DOHH2 (cell line): Measurements from ENCODE around the gene TMEM31.

Experiments
- H3F3A ChIP-seq: fragments of 200-600 bp; sonication (generic), shearing (Covaris generic); 2 replicates; pipeline ENCODE4 v1.6.0; 2016; ENCODE audit warnings: antibody characterized with exemption, mild to moderate bottlenecking; ENCODE audit not compliant: control insufficient read depth, insufficient read depth
- H3K27ac ChIP-seq: fragments of 200-600 bp; sonication (generic); 2 replicates; pipeline ENCODE4 v1.5.1; 2014; ENCODE audit warnings: low read depth, mild to moderate bottlenecking, low read length, moderate library complexity
- H3K27me3 ChIP-seq: fragments of 200-600 bp; sonication (generic); 2 replicates; pipeline ENCODE4 v1.6.1; 2014; ENCODE audit warnings: mild to moderate bottlenecking, low read length, mixed read lengths; ENCODE audit not compliant: control insufficient read depth
- H3K36me3 ChIP-seq: fragments of 200-600 bp; sonication (generic); 2 replicates; pipeline ENCODE4 v1.6.1; 2014; ENCODE audit warnings: mild to moderate bottlenecking, low read length, moderate library complexity, mixed read lengths; ENCODE audit not compliant: control insufficient read depth
- H3K4me1 ChIP-seq: fragments of 200-600 bp; sonication (generic); 2 replicates; pipeline ENCODE4 v1.6.1; 2014; ENCODE audit warnings: mild to moderate bottlenecking, low read length, mixed read lengths; ENCODE audit not compliant: control insufficient read depth
- H3K4me2 ChIP-seq: fragments of 200-600 bp; sonication (generic); 2 replicates; pipeline ENCODE4 v1.6.0; 2014; ENCODE audit warnings: mild to moderate bottlenecking, low read length, moderate library complexity
- H3K4me3 ChIP-seq: fragments of 200-600 bp; sonication (generic); 2 replicates; pipeline ENCODE4 v1.5.1; 2014; ENCODE audit warnings: mild to moderate bottlenecking, low read length, mixed read lengths
- H3K79me2 ChIP-seq: fragments of 200-600 bp; sonication (generic); 2 replicates; pipeline ENCODE4 v1.6.1; 2014; ENCODE audit warnings: mild to moderate bottlenecking, low read length, mixed read lengths; ENCODE audit not compliant: control insufficient read depth
- H3K9me2 ChIP-seq: fragments of 200-600 bp; sonication (generic); replicated peaks from 2 replicates; pipeline ENCODE4 v1.6.1; 2014; ENCODE audit warnings: mild to moderate bottlenecking, low read length, mixed read lengths; ENCODE audit not compliant: control insufficient read depth
- H3K9me3 ChIP-seq: fragments of 200-600 bp; sonication (generic); 2 replicates; pipeline ENCODE4 v1.6.1; 2014; ENCODE audit warnings: antibody characterized with exemption, low read length, mixed read lengths; ENCODE audit not compliant: control insufficient read depth, insufficient read depth
- H4K20me1 ChIP-seq: fragments of 200-600 bp; sonication (generic); 2 replicates; pipeline ENCODE4 v1.6.0; 2014; ENCODE audit warnings: low read depth, mild to moderate bottlenecking, antibody characterized with exemption, low read length, moderate library complexity; ENCODE audit not compliant: control insufficient read depth, insufficient read depth
- CTCF ChIP-seq: fragments of 200-600 bp; sonication (generic); IDR thresholded peaks from one replicate; pipeline ENCODE4 v1.5.1; 2014; ENCODE audit warnings: antibody characterized with exemption, mild to moderate bottlenecking, low read depth, low read length; ENCODE audit not compliant: poor library complexity, severe bottlenecking
- EZH2phosphoT487 ChIP-seq: fragments of 200-600 bp; sonication (generic); IDR thresholded peaks from 2 replicates; pipeline ENCODE4 v1.6.1; 2017; ENCODE audit warnings: borderline replicate concordance, mild to moderate bottlenecking, antibody characterized with exemption, low read length, moderate library complexity, mixed read lengths

Gene TMEM31

GRCh38 chrX:103691059-103691458 is 19.6 kb upstream of the TMEM31 start:
- H3K36me3 ChIP-seq: no peaks in the 10 kb centered on the region
- TF ChIP-seq CTCF (no peak), EZH2phosphoT487 (no peak)
- H3K27me3 ChIP-seq: no peaks in the 10 kb centered on the region
- H3K4me3 ChIP-seq: no peak overlapping the region
- no peaks in the 10 kb centered on the region for H3K9me3 ChIP-seq
- peaks cover 5% of the 10 kb centered on the region; the same call in 1 of the 2 replicates for H3F3A ChIP-seq
- H3K4me1 ChIP-seq: peaks cover 10% of the 10 kb centered on the region
- H3K4me2 ChIP-seq: no peak overlapping the region
- H3K27ac ChIP-seq: no peak overlapping the region
- H3K9me2 ChIP-seq: no peaks in the 10 kb centered on the region
- no peaks in the 10 kb centered on the region for H4K20me1 ChIP-seq
- peaks cover 12% of the 10 kb centered on the region for H3K79me2 ChIP-seq

DNA sequence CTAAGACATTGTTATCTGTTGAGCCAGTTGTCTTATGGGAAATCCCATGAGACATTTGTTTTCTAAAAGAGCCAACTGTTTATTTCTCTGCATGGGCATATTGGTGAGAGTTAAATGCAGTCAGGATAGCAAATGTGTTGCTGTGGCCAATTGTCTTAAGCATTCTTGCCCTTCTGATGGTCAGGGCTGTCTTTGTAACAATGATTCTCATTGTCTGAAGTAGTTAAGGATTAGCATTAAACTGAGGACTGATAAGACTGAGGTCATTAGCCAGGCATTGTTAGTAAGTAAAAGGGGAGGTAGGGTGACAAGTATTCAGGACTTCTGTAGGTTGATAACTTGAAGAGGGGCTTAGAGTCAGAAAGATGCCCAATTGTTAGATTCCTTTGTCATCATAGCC is 13.0 kb upstream of the TMEM31 start:
- no peaks in the 10 kb centered on the region for H3K36me3 ChIP-seq
- H3K9me2 ChIP-seq: no peaks in the 10 kb centered on the region
- no peaks in the 10 kb centered on the region for H3K27me3 ChIP-seq
- H3K27ac ChIP-seq: no peak overlapping the region
- no peaks in the 10 kb centered on the region for H4K20me1 ChIP-seq
- TF ChIP-seq EZH2phosphoT487: no peak
- no peak for TF ChIP-seq CTCF
- H3K4me2 ChIP-seq: no peak overlapping the region
- no peaks in the 10 kb centered on the region for H3K79me2 ChIP-seq
- no peak overlapping the region for H3K4me3 ChIP-seq
- no peaks in the 10 kb centered on the region for H3K9me3 ChIP-seq
- no peaks in the 10 kb centered on the region for H3K4me1 ChIP-seq
- H3F3A ChIP-seq: no peaks in the 10 kb centered on the region

DNA sequence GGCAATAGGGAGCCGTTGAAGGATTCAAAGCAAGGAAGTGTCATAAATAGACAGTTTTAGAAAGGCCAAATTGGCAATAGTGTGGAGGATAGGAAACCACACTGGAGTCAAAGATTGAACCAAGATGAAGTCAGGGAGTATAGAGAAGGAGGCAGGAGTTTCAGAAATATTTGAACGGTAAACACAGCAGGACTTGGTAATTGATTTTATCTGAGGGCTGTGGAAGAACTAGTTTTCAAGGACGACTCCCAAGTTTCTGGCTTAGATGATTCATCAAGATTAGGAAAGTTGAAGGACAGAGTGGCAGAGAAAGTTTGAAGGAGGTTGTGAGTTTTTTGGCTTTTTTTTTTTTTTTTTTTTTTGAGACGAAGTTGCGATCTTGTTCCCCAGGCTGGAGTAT is 11.5 kb upstream of the TMEM31 start:
- H3K4me3 ChIP-seq: no peak overlapping the region

More for the DNA sequence above, 11.5 kb upstream of the TMEM31 start:
- no peak overlapping the region for H3K4me2 ChIP-seq
- no peaks in the 10 kb centered on the region for H4K20me1 ChIP-seq
- no peaks in the 10 kb centered on the region for H3K36me3 ChIP-seq
- no peaks in the 10 kb centered on the region for H3K9me3 ChIP-seq
- H3F3A ChIP-seq: no peaks in the 10 kb centered on the region
- no peaks in the 10 kb centered on the region for H3K4me1 ChIP-seq
- H3K79me2 ChIP-seq: no peaks in the 10 kb centered on the region
- no peaks in the 10 kb centered on the region for H3K27me3 ChIP-seq
- no peak for TF ChIP-seq CTCF
- TF ChIP-seq EZH2phosphoT487: no peak
- no peak overlapping the region for H3K27ac ChIP-seq
- no peaks in the 10 kb centered on the region for H3K9me2 ChIP-seq
